Measurements from ENCODE around the gene DHDH.
A peak's percentile ranks its signal among the peaks of the same experiment; 100 is the strongest.

DHDH gene

DNA sequence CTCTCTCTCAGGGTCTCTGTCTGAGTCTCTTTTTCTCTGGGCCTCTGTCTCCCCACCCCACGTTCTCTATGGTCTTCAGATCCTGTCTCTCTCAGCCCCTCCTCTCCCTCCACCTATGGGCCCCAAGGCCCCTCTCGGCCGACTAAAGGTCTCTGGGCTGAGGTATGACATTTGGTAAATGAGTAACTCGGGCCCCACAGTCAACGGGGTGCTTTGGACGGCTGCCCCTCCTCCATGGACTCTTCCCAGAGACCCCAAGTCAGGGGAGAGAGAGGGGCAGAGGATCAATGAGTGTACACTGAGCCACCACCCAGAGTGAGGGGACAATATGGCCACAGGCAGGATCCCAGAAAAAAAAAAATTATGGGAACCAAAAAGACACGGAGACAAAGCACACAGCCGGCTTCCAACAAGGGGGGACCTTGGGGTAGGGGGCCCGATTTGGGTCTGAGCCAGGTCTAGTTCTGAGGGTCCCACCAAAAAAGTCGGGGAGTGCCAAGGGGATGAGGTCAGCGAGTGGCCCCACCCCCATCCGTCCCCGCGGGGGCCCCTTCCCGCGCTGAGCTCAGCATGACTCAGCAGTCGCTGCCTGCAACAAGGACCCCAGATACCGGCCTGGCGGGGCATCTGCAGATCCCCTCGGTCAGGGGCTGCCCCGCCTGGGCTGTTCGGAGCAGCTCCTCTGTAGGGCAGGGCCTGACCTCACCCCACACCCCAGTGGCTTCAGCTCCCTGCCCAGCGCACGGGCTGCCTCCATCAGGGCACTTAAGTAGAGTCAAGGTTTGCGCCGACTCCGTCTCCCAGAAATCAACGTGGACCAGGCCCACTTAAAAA, 30.1 kb downstream of the DHDH start:
- peaks cover 13% of the 10 kb centered on the region for H3F3A ChIP-seq (ENCODE audit: control insufficient read depth, insufficient read depth)
- H3K4me2 ChIP-seq (ENCODE audit: low read length), result peak overlapping the region; percentile 79
- H3K9me2 ChIP-seq (replicated peaks; ENCODE audit: control insufficient read depth, low read length), result no peaks in the 10 kb centered on the region
- H4K20me1 ChIP-seq (ENCODE audit: control insufficient read depth, insufficient read depth, low read depth, low read length), result no peaks in the 10 kb centered on the region
- H3K9me3 ChIP-seq (ENCODE audit: control insufficient read depth, insufficient read depth, low read length), result no peaks in the 10 kb centered on the region
- H3K79me2 ChIP-seq (ENCODE audit: control insufficient read depth, low read length), result peaks cover 30% of the 10 kb centered on the region
- peaks cover 61% of the 10 kb centered on the region for H3K4me1 ChIP-seq (ENCODE audit: control insufficient read depth, low read length)
- peaks cover 35% of the 10 kb centered on the region for H3K36me3 ChIP-seq (ENCODE audit: control insufficient read depth, low read length)
- H3K4me3 ChIP-seq (ENCODE audit: low read length), result peak overlapping the region; percentile 69
- H3K27ac ChIP-seq (ENCODE audit: low read depth, low read length), result peak overlapping the region; percentile 77
- no peaks in the 10 kb centered on the region for H3K27me3 ChIP-seq (ENCODE audit: control insufficient read depth, low read length)
- TF ChIP-seq, protein P1, sequence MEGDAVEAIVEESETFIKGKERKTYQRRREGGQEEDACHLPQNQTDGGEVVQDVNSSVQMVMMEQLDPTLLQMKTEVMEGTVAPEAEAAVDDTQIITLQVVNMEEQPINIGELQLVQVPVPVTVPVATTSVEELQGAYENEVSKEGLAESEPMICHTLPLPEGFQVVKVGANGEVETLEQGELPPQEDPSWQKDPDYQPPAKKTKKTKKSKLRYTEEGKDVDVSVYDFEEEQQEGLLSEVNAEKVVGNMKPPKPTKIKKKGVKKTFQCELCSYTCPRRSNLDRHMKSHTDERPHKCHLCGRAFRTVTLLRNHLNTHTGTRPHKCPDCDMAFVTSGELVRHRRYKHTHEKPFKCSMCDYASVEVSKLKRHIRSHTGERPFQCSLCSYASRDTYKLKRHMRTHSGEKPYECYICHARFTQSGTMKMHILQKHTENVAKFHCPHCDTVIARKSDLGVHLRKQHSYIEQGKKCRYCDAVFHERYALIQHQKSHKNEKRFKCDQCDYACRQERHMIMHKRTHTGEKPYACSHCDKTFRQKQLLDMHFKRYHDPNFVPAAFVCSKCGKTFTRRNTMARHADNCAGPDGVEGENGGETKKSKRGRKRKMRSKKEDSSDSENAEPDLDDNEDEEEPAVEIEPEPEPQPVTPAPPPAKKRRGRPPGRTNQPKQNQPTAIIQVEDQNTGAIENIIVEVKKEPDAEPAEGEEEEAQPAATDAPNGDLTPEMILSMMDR (IDR thresholded peaks at IDR 0.05; ENCODE audit: low read depth, low read length, poor library complexity, severe bottlenecking), result no peak
- no peak for TF ChIP-seq EZH2phosphoT487 (IDR thresholded peaks at IDR 0.05; ENCODE audit: borderline replicate concordance, low read length)

DNA sequence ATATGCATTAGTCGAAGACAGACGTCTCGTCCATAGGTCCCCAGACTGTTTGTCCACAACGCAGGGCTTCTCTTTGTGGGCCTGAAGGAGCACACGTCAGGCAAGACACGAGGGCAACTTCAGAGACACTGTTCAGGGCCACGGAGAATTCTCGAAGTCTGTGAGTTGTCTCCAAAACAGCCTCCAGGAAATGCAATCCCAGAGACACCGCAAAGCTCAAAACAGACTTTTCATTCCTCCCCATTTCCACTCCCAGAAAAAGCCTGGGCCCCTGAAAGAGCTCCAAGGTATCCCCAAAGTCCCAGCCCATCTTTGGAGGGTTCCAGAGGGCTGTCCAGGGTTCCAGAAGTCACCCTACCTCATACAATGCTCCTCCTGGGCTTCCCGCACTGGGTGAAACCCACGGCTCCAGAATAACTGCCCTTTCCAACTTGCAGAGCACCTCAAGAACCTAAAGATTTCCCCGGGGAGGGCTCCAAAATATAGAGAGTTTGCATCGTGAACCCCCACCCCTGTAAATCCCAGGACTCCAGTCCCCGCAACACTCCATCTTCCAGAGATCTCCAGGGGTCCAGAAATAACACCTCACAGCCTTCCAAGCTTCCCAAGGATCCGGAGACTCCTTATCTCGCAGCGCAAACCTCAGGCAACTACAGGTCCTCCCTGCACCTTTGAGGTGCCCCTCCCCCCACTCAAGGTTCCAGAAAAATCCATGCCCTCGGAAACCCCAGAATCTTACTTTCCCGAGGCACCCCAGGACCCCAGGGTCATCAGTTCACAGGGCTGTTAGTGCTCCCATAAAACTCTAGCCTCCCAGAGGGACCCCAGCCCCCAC, 30.9 kb downstream of the DHDH start:
- Histone ChIP-seq H3K36me3 (ENCODE audit: control insufficient read depth, low read length) (peaks cover 43% of the 10 kb centered on the region), H3K79me2 (ENCODE audit: control insufficient read depth, low read length) (peaks cover 30% of the 10 kb centered on the region), H3K4me1 (ENCODE audit: control insufficient read depth, low read length) (peaks cover 61% of the 10 kb centered on the region), H3K4me2 (ENCODE audit: low read length) (peak overlapping the region; percentile 79), H3K9me3 (ENCODE audit: control insufficient read depth, insufficient read depth, low read length) (no peaks in the 10 kb centered on the region), H3K4me3 (ENCODE audit: low read length) (peak overlapping the region; percentile 69), H4K20me1 (ENCODE audit: control insufficient read depth, insufficient read depth, low read depth, low read length) (no peaks in the 10 kb centered on the region), H3F3A (ENCODE audit: control insufficient read depth, insufficient read depth) (peaks cover 13% of the 10 kb centered on the region), H3K9me2 (replicated peaks; ENCODE audit: control insufficient read depth, low read length) (no peaks in the 10 kb centered on the region), H3K27me3 (ENCODE audit: control insufficient read depth, low read length) (no peaks in the 10 kb centered on the region), H3K27ac (ENCODE audit: low read depth, low read length) (peak overlapping the region; percentile 77)
- TF ChIP-seq, protein P1 (IDR thresholded peaks at IDR 0.05; ENCODE audit: low read depth, low read length, poor library complexity, severe bottlenecking), result no peak
- TF ChIP-seq EZH2phosphoT487 (IDR thresholded peaks at IDR 0.05; ENCODE audit: borderline replicate concordance, low read length), result no peak

DNA sequence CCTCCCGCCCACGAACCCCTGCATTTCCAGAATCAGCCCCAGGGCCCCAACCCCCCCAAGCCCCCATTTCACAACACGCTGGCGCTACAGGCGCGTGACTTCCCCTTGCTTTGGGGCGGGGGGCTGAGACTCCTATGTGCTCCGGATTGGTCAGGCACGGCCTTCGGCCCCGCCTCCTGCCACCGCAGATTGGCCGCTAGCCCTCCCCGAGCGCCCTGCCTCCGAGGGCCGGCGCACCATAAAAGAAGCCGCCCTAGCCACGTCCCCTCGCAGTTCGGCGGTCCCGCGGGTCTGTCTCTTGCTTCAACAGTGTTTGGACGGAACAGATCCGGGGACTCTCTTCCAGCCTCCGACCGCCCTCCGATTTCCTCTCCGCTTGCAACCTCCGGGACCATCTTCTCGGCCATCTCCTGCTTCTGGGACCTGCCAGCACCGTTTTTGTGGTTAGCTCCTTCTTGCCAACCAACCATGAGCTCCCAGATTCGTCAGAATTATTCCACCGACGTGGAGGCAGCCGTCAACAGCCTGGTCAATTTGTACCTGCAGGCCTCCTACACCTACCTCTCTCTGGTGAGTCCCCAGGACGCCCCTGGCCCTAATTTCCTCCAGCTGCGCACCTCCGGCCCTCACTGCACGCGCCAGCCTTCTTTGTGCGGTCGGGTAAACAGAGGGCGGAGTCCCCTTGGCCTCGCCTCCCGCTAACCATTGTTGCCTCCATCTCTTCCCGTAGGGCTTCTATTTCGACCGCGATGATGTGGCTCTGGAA, 31.7 kb downstream of the DHDH start, which contains the start of gene FTL:
FTL (plus strand) TSS at position 270 of the 766 bp plus-strand sequence; CDS start at position 469, 199 bp downstream.
- H3K4me2 ChIP-seq (ENCODE audit: low read length), result peak within 1 kb of the TSS; percentile 89
- peaks cover 51% of the 10 kb centered on the region for H3K36me3 ChIP-seq (ENCODE audit: control insufficient read depth, low read length)
- H3F3A ChIP-seq (ENCODE audit: control insufficient read depth, insufficient read depth), result peaks cover 13% of the 10 kb centered on the region
- peaks cover 69% of the 10 kb centered on the region for H3K4me1 ChIP-seq (ENCODE audit: control insufficient read depth, low read length)
- H3K79me2 ChIP-seq (ENCODE audit: control insufficient read depth, low read length), result peaks cover 30% of the 10 kb centered on the region
- TF ChIP-seq, protein P1 (IDR thresholded peaks at IDR 0.05; ENCODE audit: low read depth, low read length, poor library complexity, severe bottlenecking), result no peak
- TF ChIP-seq EZH2phosphoT487 (IDR thresholded peaks at IDR 0.05; ENCODE audit: borderline replicate concordance, low read length), result no peak
- no peaks in the 10 kb centered on the region for H3K9me2 ChIP-seq (replicated peaks; ENCODE audit: control insufficient read depth, low read length)
- H3K27ac ChIP-seq (ENCODE audit: low read depth, low read length), result peak within 1 kb of the TSS; percentile 77
- H3K27me3 ChIP-seq (ENCODE audit: control insufficient read depth, low read length), result no peaks in the 10 kb centered on the region
- no peaks in the 10 kb centered on the region for H4K20me1 ChIP-seq (ENCODE audit: control insufficient read depth, insufficient read depth, low read depth, low read length)
- no peaks in the 10 kb centered on the region for H3K9me3 ChIP-seq (ENCODE audit: control insufficient read depth, insufficient read depth, low read length)
- H3K4me3 ChIP-seq (ENCODE audit: low read length), result peak within 1 kb of the TSS; percentile 98

Measured in DOHH2 (cell line).